ENCODE results near the gene NDST1. TPM values are rescaled to one million over a fixed set of nuclear protein-coding genes. Genes with fewer than 3 reads are reported as not detected.

The NDST1 gene
- total and polyA plus RNA-seq, 2 of the 8 experiments (the other 6 are each of a cell fraction or from before 2014, with no cell fraction given): 27.0 to 72.0 TPM

DNA sequence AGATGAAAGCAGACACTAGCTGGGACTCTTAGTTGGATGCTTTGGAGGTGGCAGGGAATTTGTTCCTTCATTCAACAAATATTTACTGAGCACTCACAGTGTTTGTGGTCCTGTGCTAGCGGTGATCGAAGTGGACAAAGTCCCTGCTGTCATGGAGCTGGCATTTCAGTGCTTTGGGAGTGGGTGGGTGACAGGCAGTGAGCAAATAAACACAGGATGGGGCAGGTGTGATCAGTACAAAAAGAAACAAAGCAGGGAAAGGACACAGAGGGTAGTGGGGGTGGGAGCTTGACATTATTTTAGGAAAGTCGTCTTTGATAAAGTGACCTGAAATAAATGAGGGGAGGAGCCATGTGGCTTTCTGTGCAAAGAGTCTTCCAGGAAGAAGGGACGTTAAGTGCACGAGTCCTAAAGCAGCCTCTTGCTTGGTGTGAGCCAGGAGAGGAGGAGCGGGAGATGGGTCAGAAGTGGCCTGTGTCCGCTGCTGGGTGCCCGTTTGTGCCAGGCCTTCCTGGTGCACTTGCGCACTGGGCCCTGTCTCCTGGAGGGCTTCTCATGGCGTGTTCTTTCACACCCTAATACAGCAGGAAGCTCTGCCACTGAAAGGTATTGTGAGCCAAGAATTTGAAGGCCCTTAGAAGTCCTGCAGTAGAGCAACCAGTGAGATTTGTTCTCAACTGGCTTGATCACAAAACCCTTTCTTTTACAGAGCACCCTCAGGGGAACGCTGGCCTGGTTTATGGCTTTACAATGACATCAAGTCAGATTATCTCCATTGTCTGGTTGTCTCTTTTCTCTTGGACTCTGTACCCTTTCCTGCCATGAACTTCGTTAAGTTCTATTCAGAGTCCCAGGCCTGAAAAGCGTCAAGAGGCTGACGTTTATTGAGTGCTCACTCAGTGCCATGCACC is 14.8 kb downstream of the NDST1 start (continued):
- no peak for TF ChIP-seq CTCF (IDR thresholded peaks at IDR 0.05; ENCODE audit: control extremely low read depth in 1 of 3, insufficient read depth in 1 of 3, low read depth in 1 of 3, low read length in 3 of 3)
- TF ChIP-seq CHD2 (IDR thresholded peaks at IDR 0.05; ENCODE audit: low read length): no peak
- no peak for TF ChIP-seq HDAC6 (IDR thresholded peaks at IDR 0.05; ENCODE audit: low read depth, low read length)
- no peak for TF ChIP-seq SUZ12 (IDR thresholded peaks at IDR 0.05; ENCODE audit: low read length)
- no peak for TF ChIP-seq CBX5 (IDR thresholded peaks at IDR 0.05; ENCODE audit: low read depth, low read length)
- no peak for TF ChIP-seq SP1 (IDR thresholded peaks at IDR 0.05; ENCODE audit: low read depth, low read length)
